Right lobe of liver (tissue), 6 donors: Measurements from ENCODE around the gene SCN2A. TPM values are rescaled to one million over a fixed set of nuclear protein-coding genes. Genes with fewer than 3 reads are reported as not detected.

Source experiments
- ATAC-seq, 4 donors: fragments of 200-7000 bp; cut with Tn5 transposase; one replicate each; pipeline ENCODE4 v1.9.1; 2020; ENCODE audit warnings: mild to moderate bottlenecking in 4 of 4, moderate library complexity in 4 of 4
- DNase-seq, 3 donors: peaks; one replicate each; pipeline ENCODE4 v3.0.0-alpha.2; 2020
- H3K27ac ChIP-seq, 3 donors: fragments of 200-600 bp; one replicate each; pipeline ENCODE4 v1.8.0; 2022
- H3K27me3 ChIP-seq, 2 donors: fragments of 200-600 bp; one replicate each; pipeline ENCODE4 v1.8.0; 2022
- H3K36me3 ChIP-seq, 4 donors: fragments of 200-600 bp; sonication (generic) in 1 of 4; one replicate each; pipeline versions ENCODE4 v1.5.1 to v1.8.0; 2017 to 2022; ENCODE audit warnings: control low read depth in 1 of 4
- H3K4me1 ChIP-seq, 4 donors: fragments of 200-600 bp; sonication (generic) in 1 of 4; one replicate each; pipeline versions ENCODE4 v1.5.1 to v1.8.0; 2017 to 2022; ENCODE audit warnings: control low read depth in 1 of 4
- H3K4me3 ChIP-seq, 3 donors: fragments of 200-600 bp; one replicate each; pipeline ENCODE4 v1.8.0; 2022
- H3K9me3 ChIP-seq, 4 donors: fragments of 200-600 bp; sonication (generic) in 1 of 4; one replicate each; pipeline versions ENCODE4 v1.5.1 to v1.8.0; 2017 to 2022; ENCODE audit warnings: control low read depth in 1 of 4
- POLR2A ChIP-seq: fragments of 450-650 bp; IDR thresholded peaks from one replicate; pipeline ENCODE4 v1.6.1; 2017; ENCODE audit warnings: antibody characterized with exemption, mild to moderate bottlenecking
- WGBS: methylation state at CpG from one replicate; pipeline ENCODE4 v1.1.6; 2018; ENCODE audit warnings: low coverage, low lambda C conversion rate; ENCODE audit not compliant: insufficient coverage; ENCODE audit errors: missing lambda C conversion rate; 5-methylcytosine and 5-hydroxymethylcytosine counted together
- intact Hi-C, 2 donors: fragments of 100-400 bp; cut with DNase I; formaldehyde crosslinking; loops; one replicate each; pipeline versions ENCODE4 v1.11.2 to v1.14.1; 2022
- total RNA-seq, 6 experiments: library from RNA; depleted of rRNA in 2 of 6; stranded (reverse); fragments of >200 nt in 2 of 6; fragmentation: NEBNext Ultra II Directional in 3 of 6; extraction: Animal tissue kit (Norgen Biotek cat#: 25700) in 3 of 6; gene quantifications; one replicate each; pipeline versions ENCODE4 v1.1.0 to v1.2.4, GENCODE V29; 2016 to 2023
- TF ChIP-seq, protein P1 (sequence below), 4 donors: fragments of 200-600 bp in 3 of 4; fragments of 450-650 bp in 1 of 4; IDR thresholded peaks; one replicate each; pipeline versions ENCODE4 v1.5.1 to v1.8.0; 2016 to 2022; ENCODE audit warnings: antibody characterized with exemption in 4 of 4, mild to moderate bottlenecking in 2 of 4
- donor health status: DM: no; HTN: yes; CAD: no.
- donor health status: DM: no; HTN: no; CAD: no.
- donor health status: DM: no; HTN: no; CAD: no.
- donor health status: DM: no; HTN: yes; CAD: no.
- donor health status: DM: no; HTN: yes; CAD: no.

The SCN2A gene
- total RNA-seq, 6 experiments from 2014 or later: 0.12 to 0.27 TPM; not detected in 4

- TF ChIP-seq, protein P1, sequence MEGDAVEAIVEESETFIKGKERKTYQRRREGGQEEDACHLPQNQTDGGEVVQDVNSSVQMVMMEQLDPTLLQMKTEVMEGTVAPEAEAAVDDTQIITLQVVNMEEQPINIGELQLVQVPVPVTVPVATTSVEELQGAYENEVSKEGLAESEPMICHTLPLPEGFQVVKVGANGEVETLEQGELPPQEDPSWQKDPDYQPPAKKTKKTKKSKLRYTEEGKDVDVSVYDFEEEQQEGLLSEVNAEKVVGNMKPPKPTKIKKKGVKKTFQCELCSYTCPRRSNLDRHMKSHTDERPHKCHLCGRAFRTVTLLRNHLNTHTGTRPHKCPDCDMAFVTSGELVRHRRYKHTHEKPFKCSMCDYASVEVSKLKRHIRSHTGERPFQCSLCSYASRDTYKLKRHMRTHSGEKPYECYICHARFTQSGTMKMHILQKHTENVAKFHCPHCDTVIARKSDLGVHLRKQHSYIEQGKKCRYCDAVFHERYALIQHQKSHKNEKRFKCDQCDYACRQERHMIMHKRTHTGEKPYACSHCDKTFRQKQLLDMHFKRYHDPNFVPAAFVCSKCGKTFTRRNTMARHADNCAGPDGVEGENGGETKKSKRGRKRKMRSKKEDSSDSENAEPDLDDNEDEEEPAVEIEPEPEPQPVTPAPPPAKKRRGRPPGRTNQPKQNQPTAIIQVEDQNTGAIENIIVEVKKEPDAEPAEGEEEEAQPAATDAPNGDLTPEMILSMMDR (IDR thresholded peaks at IDR 0.05): no peak
- no peak for TF ChIP-seq POLR2A
- intact Hi-C loops: no loop called here
- no peak overlapping the region for H3K27ac ChIP-seq
- H3K9me3 ChIP-seq: no peaks in the 10 kb centered on the region
- H3K4me3 ChIP-seq: no peak overlapping the region
- DNase-seq (no peak), ATAC-seq (no peak)
- H3K4me1 ChIP-seq: no peaks in the 10 kb centered on the region
- H3K36me3 ChIP-seq: no peaks in the 10 kb centered on the region
- H3K27me3 ChIP-seq: no peaks in the 10 kb centered on the region
- 79% methylated on average over 1 of the region's 2 CpGs for WGBS
These were observed 36.7 kb downstream of the SCN2A start for GRCh38 chr2:165275932-165276331.

DNA sequence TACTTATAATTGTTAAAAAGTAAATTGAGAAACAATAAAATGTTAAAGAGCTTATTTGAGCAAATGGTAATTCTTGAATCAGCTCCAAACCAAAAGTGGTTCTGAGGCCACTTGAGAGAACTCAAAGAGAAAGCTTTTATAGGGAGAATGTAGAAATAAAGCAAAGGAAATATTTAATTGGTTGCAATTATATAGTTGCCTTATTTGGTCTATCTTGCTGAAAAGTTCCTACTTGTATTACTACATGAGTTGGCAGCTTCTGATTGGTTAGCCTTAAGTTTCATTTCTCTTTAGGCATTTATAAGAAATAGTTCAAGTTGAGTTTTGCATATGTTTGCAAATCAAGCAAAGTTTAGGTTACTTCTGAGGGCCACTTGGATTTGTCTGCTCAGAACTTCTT is 38.1 kb downstream of the SCN2A start:
- no peak for DNase-seq
- intact Hi-C loops: no loop called here
- no peaks in the 10 kb centered on the region for H3K36me3 ChIP-seq
- no peak for ATAC-seq
- H3K27ac ChIP-seq: no peak overlapping the region
- no peaks in the 10 kb centered on the region for H3K27me3 ChIP-seq
- H3K4me1 ChIP-seq: no peaks in the 10 kb centered on the region
- H3K9me3 ChIP-seq: no peaks in the 10 kb centered on the region
- TF ChIP-seq POLR2A: no peak
- TF ChIP-seq, protein P1 (IDR thresholded peaks at IDR 0.05): no peak
- H3K4me3 ChIP-seq: no peak overlapping the region

DNA sequence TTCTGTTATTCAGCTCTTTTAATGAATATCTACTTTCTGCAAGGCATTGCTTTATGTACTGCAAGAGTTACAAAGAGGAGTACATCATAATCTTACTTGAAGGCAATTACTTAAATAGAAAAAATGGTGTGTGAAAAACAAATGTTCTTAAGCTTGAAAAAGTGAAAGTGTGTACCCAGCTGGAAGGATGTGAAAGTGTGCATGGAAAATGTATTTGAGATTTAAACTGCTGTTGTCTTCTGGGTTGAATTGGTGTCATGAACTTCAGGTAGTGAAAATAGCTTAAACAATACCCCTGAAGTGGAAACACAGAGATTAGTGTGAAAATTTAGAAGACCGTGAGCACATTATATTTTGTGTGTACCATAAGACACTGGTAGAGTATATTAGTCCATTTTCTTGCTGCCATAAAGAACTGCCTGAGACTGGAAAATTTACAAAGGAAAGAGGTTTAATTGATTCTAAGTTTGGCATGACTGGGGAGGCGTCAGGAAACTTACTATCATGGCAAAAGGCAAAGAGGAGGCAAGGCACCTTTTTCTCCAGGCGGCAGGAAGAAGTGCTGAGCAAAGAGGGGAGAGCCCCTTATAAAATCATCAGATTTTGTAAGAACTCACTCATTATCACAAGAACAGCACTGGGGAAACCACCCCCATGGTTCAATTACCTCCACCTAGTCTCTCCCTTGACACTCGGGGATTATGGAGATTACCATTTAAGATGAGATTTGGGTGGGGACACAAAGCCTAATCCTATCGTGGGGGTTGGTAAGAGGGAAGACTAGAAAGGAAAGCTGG is 38.8 kb downstream of the SCN2A start:
- no peaks in the 10 kb centered on the region for H3K27me3 ChIP-seq
- TF ChIP-seq, protein P1 (IDR thresholded peaks at IDR 0.05): no peak
- TF ChIP-seq POLR2A: no peak

DNA sequence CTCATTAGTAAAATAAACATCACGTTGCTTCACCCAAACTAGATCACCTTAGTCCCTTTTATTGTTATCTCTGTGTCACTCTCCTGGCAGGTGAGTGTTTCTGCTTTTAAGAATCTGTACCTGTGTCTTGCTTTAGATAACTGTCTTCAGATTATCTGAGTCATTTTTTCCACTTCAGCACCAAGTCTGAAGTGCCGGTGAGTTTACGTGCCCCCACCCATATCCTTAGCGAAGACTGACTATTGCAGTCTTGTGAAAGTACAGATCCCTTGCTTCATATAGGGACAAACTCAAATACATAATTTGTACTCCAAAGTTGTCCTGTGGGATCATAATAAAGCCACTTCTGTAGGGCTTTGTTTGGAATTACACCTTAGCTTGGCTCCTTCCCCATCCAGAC is 41.1 kb downstream of the SCN2A start:
- Histone ChIP-seq H3K9me3 (no peaks in the 10 kb centered on the region), H3K27me3 (no peaks in the 10 kb centered on the region), H3K4me1 (no peaks in the 10 kb centered on the region), H3K36me3 (no peaks in the 10 kb centered on the region), H3K4me3 (no peak overlapping the region), H3K27ac (no peak overlapping the region)
- TF ChIP-seq POLR2A: no peak
- TF ChIP-seq, protein P1 (IDR thresholded peaks at IDR 0.05): no peak
- DNase-seq: no peak
- intact Hi-C loops: no loop called here
- no peak for ATAC-seq
- WGBS: 57% methylated on average over 4 of the region's 4 CpGs

More for the DNA sequence above, 38.8 kb downstream of the SCN2A start:
- DNase-seq (no peak), ATAC-seq (no peak)
- 52% methylated on average over 5 of the region's 5 CpGs for WGBS
- no peak overlapping the region for H3K27ac ChIP-seq
- no peaks in the 10 kb centered on the region for H3K36me3 ChIP-seq
- no peaks in the 10 kb centered on the region for H3K4me1 ChIP-seq
- H3K4me3 ChIP-seq: no peak overlapping the region
- H3K9me3 ChIP-seq: no peaks in the 10 kb centered on the region
- intact Hi-C loops: no loop called here
